ENCODE results near the gene ADARB1.

The ADARB1 gene

DNA sequence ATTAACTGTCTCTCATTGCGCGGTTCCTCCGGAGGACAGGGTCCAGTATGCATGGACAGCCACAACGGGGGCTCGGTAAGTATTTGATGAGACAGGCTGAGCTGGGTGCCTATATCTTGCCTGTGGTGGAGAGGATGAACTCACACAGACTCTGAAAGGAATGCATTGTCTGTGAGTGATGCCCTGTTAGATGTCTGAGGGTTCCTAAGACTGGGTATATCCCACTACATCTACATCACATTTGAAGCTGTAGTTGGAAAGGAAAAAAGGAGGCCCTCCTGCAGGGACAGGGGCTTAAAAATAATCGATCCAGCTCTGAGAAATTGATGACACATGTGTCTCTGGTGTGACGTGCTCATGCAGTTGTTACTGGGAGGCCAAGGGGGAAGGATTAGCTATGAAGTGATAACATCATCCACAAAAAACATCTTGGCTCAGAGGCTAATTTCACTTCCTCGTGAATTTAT is 1.9 kb downstream of the ADARB1 start:
- H3K9ac ChIP-seq (ENCODE audit: low read length) = no peak overlapping the region
- no peaks in the 10 kb centered on the region for H3K27me3 ChIP-seq (ENCODE audit: low read length)
- H3K4me3 ChIP-seq (ENCODE audit: insufficient read depth, low read length, poor library complexity, severe bottlenecking) = no peak overlapping the region
- no peaks in the 10 kb centered on the region for H3K79me2 ChIP-seq (ENCODE audit: insufficient read depth, low read length)
- H3K4me2 ChIP-seq (ENCODE audit: low read depth, low read length, poor library complexity, severe bottlenecking) = no peak overlapping the region
- no peaks in the 10 kb centered on the region for H3K9me2 ChIP-seq (replicated peaks; ENCODE audit: insufficient read depth, low read length)
- no peak overlapping the region for H3K27ac ChIP-seq (ENCODE audit: low read depth, low read length)
- no peak for TF ChIP-seq EZH2phosphoT487 (conservative IDR thresholded peaks at IDR 0.05; ENCODE audit: low read length)
- TF ChIP-seq, protein P1, sequence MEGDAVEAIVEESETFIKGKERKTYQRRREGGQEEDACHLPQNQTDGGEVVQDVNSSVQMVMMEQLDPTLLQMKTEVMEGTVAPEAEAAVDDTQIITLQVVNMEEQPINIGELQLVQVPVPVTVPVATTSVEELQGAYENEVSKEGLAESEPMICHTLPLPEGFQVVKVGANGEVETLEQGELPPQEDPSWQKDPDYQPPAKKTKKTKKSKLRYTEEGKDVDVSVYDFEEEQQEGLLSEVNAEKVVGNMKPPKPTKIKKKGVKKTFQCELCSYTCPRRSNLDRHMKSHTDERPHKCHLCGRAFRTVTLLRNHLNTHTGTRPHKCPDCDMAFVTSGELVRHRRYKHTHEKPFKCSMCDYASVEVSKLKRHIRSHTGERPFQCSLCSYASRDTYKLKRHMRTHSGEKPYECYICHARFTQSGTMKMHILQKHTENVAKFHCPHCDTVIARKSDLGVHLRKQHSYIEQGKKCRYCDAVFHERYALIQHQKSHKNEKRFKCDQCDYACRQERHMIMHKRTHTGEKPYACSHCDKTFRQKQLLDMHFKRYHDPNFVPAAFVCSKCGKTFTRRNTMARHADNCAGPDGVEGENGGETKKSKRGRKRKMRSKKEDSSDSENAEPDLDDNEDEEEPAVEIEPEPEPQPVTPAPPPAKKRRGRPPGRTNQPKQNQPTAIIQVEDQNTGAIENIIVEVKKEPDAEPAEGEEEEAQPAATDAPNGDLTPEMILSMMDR (IDR thresholded peaks at IDR 0.05; ENCODE audit: insufficient read depth, low read length, poor library complexity, severe bottlenecking) = no peak
- no peaks in the 10 kb centered on the region for H3K36me3 ChIP-seq (ENCODE audit: low read length)
- H4K20me1 ChIP-seq (ENCODE audit: low read depth, low read length) = no peaks in the 10 kb centered on the region
- H2AFZ ChIP-seq (ENCODE audit: low read depth, low read length, severe bottlenecking) = no peak overlapping the region
- H3K9me3 ChIP-seq (ENCODE audit: insufficient read depth, low read length) = no peaks in the 10 kb centered on the region
- H3F3A ChIP-seq (ENCODE audit: insufficient read depth) = no peaks in the 10 kb centered on the region

- Histone ChIP-seq H3K9me3 (ENCODE audit: insufficient read depth, low read length) (no peaks in the 10 kb centered on the region), H3K36me3 (ENCODE audit: low read length) (no peaks in the 10 kb centered on the region), H4K20me1 (ENCODE audit: low read depth, low read length) (no peaks in the 10 kb centered on the region), H2AFZ (ENCODE audit: low read depth, low read length, severe bottlenecking) (no peak overlapping the region), H3K4me2 (ENCODE audit: low read depth, low read length, poor library complexity, severe bottlenecking) (no peak overlapping the region), H3K4me3 (ENCODE audit: insufficient read depth, low read length, poor library complexity, severe bottlenecking) (no peak overlapping the region), H3K27ac (ENCODE audit: low read depth, low read length) (no peak overlapping the region), H3K79me2 (ENCODE audit: insufficient read depth, low read length) (no peaks in the 10 kb centered on the region), H3K27me3 (ENCODE audit: low read length) (no peaks in the 10 kb centered on the region), H3K9me2 (replicated peaks; ENCODE audit: insufficient read depth, low read length) (no peaks in the 10 kb centered on the region), H3F3A (ENCODE audit: insufficient read depth) (no peaks in the 10 kb centered on the region), H3K9ac (ENCODE audit: low read length) (no peak overlapping the region)
- TF ChIP-seq EZH2phosphoT487 (conservative IDR thresholded peaks at IDR 0.05; ENCODE audit: low read length) = no peak
- TF ChIP-seq, protein P1 (IDR thresholded peaks at IDR 0.05; ENCODE audit: insufficient read depth, low read length, poor library complexity, severe bottlenecking) = no peak
These were observed 4.0 kb downstream of the ADARB1 start for GRCh38 chr21:45078371-45078770.

GRCh38 chr21:45078877-45079281 is 4.5 kb downstream of the ADARB1 start:
- no peak overlapping the region for H3K9ac ChIP-seq (ENCODE audit: low read length)
- H3K79me2 ChIP-seq (ENCODE audit: insufficient read depth, low read length) = no peaks in the 10 kb centered on the region
- H3K27ac ChIP-seq (ENCODE audit: low read depth, low read length) = no peak overlapping the region
- H3K9me2 ChIP-seq (replicated peaks; ENCODE audit: insufficient read depth, low read length) = no peaks in the 10 kb centered on the region
- H3K27me3 ChIP-seq (ENCODE audit: low read length) = no peaks in the 10 kb centered on the region
- no peak overlapping the region for H3K4me3 ChIP-seq (ENCODE audit: insufficient read depth, low read length, poor library complexity, severe bottlenecking)
- H3K36me3 ChIP-seq (ENCODE audit: low read length) = no peaks in the 10 kb centered on the region
- no peak overlapping the region for H2AFZ ChIP-seq (ENCODE audit: low read depth, low read length, severe bottlenecking)
- peak overlapping the region; percentile 8 for H3K4me2 ChIP-seq (ENCODE audit: low read depth, low read length, poor library complexity, severe bottlenecking)
- TF ChIP-seq EZH2phosphoT487 (conservative IDR thresholded peaks at IDR 0.05; ENCODE audit: low read length) = no peak
- TF ChIP-seq, protein P1 (IDR thresholded peaks at IDR 0.05; ENCODE audit: insufficient read depth, low read length, poor library complexity, severe bottlenecking) = no peak
- no peaks in the 10 kb centered on the region for H3F3A ChIP-seq (ENCODE audit: insufficient read depth)
- no peaks in the 10 kb centered on the region for H3K9me3 ChIP-seq (ENCODE audit: insufficient read depth, low read length)
- no peaks in the 10 kb centered on the region for H4K20me1 ChIP-seq (ENCODE audit: low read depth, low read length)

Data from SU-DHL-6 (cell line).